ENCODE measurements around the gene MPIG6B. TPM values are rescaled to one million over a fixed set of nuclear protein-coding genes. Genes with fewer than 3 reads are reported as not detected.

Gene MPIG6B
- total RNA-seq, 1 experiment from 2014 or later = not detected

DNA sequence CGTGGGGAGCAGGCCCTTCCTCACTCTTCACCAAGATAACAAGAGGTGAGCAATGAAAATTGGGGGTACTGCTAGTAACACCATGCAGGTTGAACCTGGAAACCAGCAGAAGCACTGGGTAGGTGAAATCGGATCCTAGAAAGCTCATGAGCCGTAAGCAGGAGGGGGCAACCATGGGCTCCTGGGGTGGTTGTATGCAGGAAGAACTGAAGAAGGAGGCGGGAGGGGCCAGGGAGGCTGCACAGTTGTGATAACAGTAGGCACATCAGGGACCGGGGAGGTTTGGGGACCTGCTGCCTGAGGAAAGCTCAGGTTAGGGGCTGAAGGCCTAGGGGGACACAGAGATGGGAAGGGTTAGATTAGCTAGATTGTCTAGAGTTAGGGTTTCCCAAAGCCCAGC is 36.7 kb upstream of the MPIG6B start:
- no peak overlapping the region for H3T11ph ChIP-seq (ENCODE audit: low read length)
- H3K23me2 ChIP-seq (ENCODE audit: insufficient read length, low read depth, low read length, poor library complexity, severe bottlenecking) = peaks cover 11% of the 10 kb centered on the region
- TF ChIP-seq, protein P1, sequence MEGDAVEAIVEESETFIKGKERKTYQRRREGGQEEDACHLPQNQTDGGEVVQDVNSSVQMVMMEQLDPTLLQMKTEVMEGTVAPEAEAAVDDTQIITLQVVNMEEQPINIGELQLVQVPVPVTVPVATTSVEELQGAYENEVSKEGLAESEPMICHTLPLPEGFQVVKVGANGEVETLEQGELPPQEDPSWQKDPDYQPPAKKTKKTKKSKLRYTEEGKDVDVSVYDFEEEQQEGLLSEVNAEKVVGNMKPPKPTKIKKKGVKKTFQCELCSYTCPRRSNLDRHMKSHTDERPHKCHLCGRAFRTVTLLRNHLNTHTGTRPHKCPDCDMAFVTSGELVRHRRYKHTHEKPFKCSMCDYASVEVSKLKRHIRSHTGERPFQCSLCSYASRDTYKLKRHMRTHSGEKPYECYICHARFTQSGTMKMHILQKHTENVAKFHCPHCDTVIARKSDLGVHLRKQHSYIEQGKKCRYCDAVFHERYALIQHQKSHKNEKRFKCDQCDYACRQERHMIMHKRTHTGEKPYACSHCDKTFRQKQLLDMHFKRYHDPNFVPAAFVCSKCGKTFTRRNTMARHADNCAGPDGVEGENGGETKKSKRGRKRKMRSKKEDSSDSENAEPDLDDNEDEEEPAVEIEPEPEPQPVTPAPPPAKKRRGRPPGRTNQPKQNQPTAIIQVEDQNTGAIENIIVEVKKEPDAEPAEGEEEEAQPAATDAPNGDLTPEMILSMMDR (conservative IDR thresholded peaks at IDR 0.05) = no peak
- no peak overlapping the region for H3K56ac ChIP-seq (ENCODE audit: insufficient read length, low read depth, low read length)
- no peak overlapping the region for H3K4ac ChIP-seq (ENCODE audit: low read depth, low read length)
- no peaks in the 10 kb centered on the region for H3K79me1 ChIP-seq (ENCODE audit: insufficient read depth, low read depth, low read length, poor library complexity, severe bottlenecking)
- H4K20me1 ChIP-seq (ENCODE audit: control insufficient read depth, insufficient read depth, insufficient read length) = no peaks in the 10 kb centered on the region
- H3K14ac ChIP-seq (ENCODE audit: insufficient read depth, low read length) = no peak overlapping the region
- H3K36me3 Mint-ChIP-seq (ENCODE audit: insufficient read depth in 1 of 3, low read depth in 3 of 3) = peaks cover 14 to 49% (median 32%) of the 10 kb centered on the region in 3 experiments
- no peak overlapping the region for H2AK5ac ChIP-seq (ENCODE audit: insufficient read length, low read length)
- H4K91ac ChIP-seq (ENCODE audit: insufficient read length, low read depth, low read length) = no peak overlapping the region
- no peak overlapping the region for H3K4me2 ChIP-seq (ENCODE audit: insufficient read depth, insufficient read length, low read length)
- no peak overlapping the region for H2BK120ac ChIP-seq (ENCODE audit: low read depth, low read length, poor library complexity, severe bottlenecking)
- H3K27ac Mint-ChIP-seq = no peak overlapping the region; a peak in 1 of 7 replicates
- no peak overlapping the region for H2BK15ac ChIP-seq (ENCODE audit: low read depth, low read length)
- H3K9ac ChIP-seq (ENCODE audit: extremely low read depth, insufficient read length, low read length) = no peak overlapping the region
- peaks cover 16% of the 10 kb centered on the region for H3K27me3 Mint-ChIP-seq (ENCODE audit: low read depth)
- H4K5ac ChIP-seq (ENCODE audit: insufficient read length, low read depth, low read length) = no peak overlapping the region
- peaks cover 15 to 21% of the 10 kb centered on the region in 2 experiments for H3K4me1 Mint-ChIP-seq
- WGBS (ENCODE audit: extremely low coverage, insufficient read length, low lambda C conversion rate) = no CpG with 5 or more reads among the region's 5 CpGs
- H3K23ac ChIP-seq (ENCODE audit: insufficient read length, low read depth, low read length) = no peak overlapping the region
- no peaks in the 10 kb centered on the region for H3K9me3 ChIP-seq (ENCODE audit: control insufficient read depth, low read depth, low read length)
- no peaks in the 10 kb centered on the region for H3K79me2 ChIP-seq (ENCODE audit: insufficient read depth, low read length)
- H2BK12ac ChIP-seq (ENCODE audit: insufficient read length, low read depth, low read length) = no peak overlapping the region
- H3K4me3 Mint-ChIP-seq = no peak overlapping the region
- H3K27ac ChIP-seq (ENCODE audit: insufficient read length, low read depth, low read length) = no peak overlapping the region
- no peak overlapping the region for H2AFZ ChIP-seq (ENCODE audit: low read length)
- no peak for DNase-seq
- no peaks in the 10 kb centered on the region; the same call in 1 of the 2 replicates for H3K27me3 ChIP-seq (ENCODE audit: insufficient read depth, low read length)
- no peak overlapping the region for H4K8ac ChIP-seq (replicated peaks; ENCODE audit: insufficient read length, low read depth, low read length)
- H2BK20ac ChIP-seq (ENCODE audit: low read depth, low read length, poor library complexity, severe bottlenecking) = no peak overlapping the region
- no peaks in the 10 kb centered on the region; a peak in 2 of 5 replicates for H3K9me3 Mint-ChIP-seq
- no peak overlapping the region for H3K18ac ChIP-seq (ENCODE audit: insufficient read length, low read depth, low read length)
- H3K4me1 ChIP-seq (ENCODE audit: insufficient read depth, low read length) = no peaks in the 10 kb centered on the region
- no peak overlapping the region for H2BK5ac ChIP-seq (ENCODE audit: insufficient read length, low read length)
